ENCODE data around the gene XRCC6. TPM values are rescaled to one million over a fixed set of nuclear protein-coding genes. Genes with fewer than 3 reads are reported as not detected.

XRCC6 gene
- total and polyA plus RNA-seq, 5 donors from 2014 or later, result 167 to 484 (median 456) TPM

DNA sequence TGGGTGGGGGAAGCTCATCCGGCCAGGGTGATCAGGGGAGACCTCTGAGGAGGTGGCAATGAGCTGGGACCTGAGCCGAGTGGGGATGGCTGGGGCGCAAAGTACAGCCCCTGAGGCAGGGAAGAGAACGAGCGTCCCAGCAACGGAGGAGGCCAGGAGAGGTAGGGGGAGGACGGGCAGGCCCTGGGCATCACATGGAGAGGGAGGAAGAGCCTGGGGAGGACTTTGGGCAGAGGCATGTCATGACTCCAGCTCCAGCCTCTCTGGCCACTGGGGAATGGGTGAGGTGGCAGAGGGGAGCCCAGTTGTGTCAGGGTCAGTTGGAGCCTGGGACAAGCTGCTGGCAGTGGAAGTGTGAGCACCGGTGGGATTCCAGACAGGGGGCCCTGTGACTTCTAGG lies 43.0 kb upstream of the XRCC6 start:
- no peaks in the 10 kb centered on the region for H3K27me3 Mint-ChIP-seq
- H3K9me3 Mint-ChIP-seq, result no peaks in the 10 kb centered on the region
- Histone ChIP-seq H3K4me3 (ENCODE audit: low read depth, low read length) (no peak overlapping the region), H3K9me3 (ENCODE audit: control insufficient read depth in 2 of 2, low read length in 2 of 2) (no peaks in the 10 kb centered on the region), H3K36me3 (ENCODE audit: control insufficient read depth, insufficient read depth, low read length) (peaks cover 43% of the 10 kb centered on the region), H3K27ac (ENCODE audit: insufficient read depth, low read length, poor library complexity, severe bottlenecking) (no peak overlapping the region), H3K4me1 (ENCODE audit: control insufficient read depth, insufficient read depth, low read length, poor library complexity, severe bottlenecking) (no peaks in the 10 kb centered on the region), H3K27me3 (ENCODE audit: control insufficient read depth, insufficient read depth, low read length) (no peaks in the 10 kb centered on the region)
- no peak for DNase-seq
- H3K4me1 Mint-ChIP-seq, result peaks cover 0 to 5% (median 0%) of the 10 kb centered on the region in 4 donors
- ATAC-seq (ENCODE audit: low read depth in 2 of 2), result no peak
- peaks cover 25% of the 10 kb centered on the region for H3K36me3 Mint-ChIP-seq
- no peak overlapping the region for H3K27ac Mint-ChIP-seq
- no peak overlapping the region for H3K4me3 Mint-ChIP-seq

DNA sequence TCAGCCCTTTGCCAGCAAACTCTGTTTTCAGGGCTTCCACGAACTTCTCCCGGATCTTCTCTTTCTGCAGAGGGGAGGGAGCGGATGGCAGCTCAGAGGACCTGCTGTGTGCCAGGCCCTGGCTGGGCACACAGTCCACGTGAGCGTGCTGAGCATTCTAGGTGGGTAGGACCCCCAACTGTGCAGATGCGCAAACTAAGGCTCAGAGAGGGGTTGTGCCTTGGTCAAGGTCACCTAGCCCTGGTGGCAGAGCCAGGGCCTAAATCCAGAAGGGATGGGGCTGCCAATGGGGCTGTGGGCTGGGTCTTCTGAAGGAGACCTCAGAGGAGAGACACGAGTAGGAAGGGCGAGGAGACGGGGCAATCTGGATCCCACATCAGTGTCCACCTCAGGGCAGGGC lies 42.3 kb upstream of the XRCC6 start:
- no peak overlapping the region for H3K4me3 Mint-ChIP-seq
- Histone ChIP-seq H3K36me3 (ENCODE audit: control insufficient read depth, insufficient read depth, low read length) (peaks cover 50% of the 10 kb centered on the region), H3K9me3 (ENCODE audit: control insufficient read depth in 2 of 2, low read length in 2 of 2) (no peaks in the 10 kb centered on the region), H3K4me3 (ENCODE audit: low read depth, low read length) (no peak overlapping the region), H3K27ac (ENCODE audit: insufficient read depth, low read length, poor library complexity, severe bottlenecking) (no peak overlapping the region), H3K27me3 (ENCODE audit: control insufficient read depth, insufficient read depth, low read length) (no peaks in the 10 kb centered on the region), H3K4me1 (ENCODE audit: control insufficient read depth, insufficient read depth, low read length, poor library complexity, severe bottlenecking) (no peaks in the 10 kb centered on the region)
- peaks cover 30% of the 10 kb centered on the region for H3K36me3 Mint-ChIP-seq
- H3K27ac Mint-ChIP-seq, result no peak overlapping the region
- peaks cover 0 to 5% (median 0%) of the 10 kb centered on the region in 4 donors for H3K4me1 Mint-ChIP-seq
- H3K27me3 Mint-ChIP-seq, result no peaks in the 10 kb centered on the region
- no peaks in the 10 kb centered on the region for H3K9me3 Mint-ChIP-seq
- no peak for DNase-seq
- no peak for ATAC-seq (ENCODE audit: low read depth in 2 of 2)

DNA sequence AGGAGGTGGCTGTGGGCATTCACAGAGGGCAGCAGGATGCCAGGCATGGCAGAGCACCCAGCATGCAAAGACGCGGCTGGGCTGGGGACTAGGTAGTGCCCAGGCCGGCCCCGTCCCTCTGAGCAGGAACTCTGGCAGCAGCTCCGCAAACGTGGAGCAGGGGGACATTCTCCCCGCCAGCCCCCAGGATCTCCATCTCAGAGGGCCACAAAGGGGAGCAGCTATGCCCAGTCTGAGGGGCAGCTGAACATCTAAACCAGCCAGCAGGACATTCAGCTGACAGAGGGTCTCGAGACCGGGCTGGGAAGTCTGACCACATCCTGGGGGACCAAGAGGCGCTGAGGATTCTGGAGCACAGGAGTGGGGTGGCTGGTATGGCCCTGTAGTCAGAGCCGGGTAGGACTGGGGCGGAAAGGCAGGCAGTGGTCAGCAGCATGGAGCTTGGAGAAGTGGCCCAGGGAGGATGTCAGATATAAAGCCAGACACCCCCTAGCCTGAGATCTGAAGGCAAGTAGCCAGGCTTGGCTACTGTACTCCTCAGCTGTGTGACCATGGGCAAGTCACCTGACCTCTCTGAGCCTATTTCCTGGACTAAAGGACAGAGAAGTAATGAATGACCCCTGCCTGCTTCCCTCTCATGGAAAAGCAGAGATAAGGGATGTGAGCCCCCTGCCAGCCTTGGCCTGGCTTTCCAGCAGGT lies 41.6 kb upstream of the XRCC6 start:
- H3K27ac Mint-ChIP-seq, result no peak overlapping the region
- H3K4me1 Mint-ChIP-seq, result peaks cover 0 to 5% (median under 1%) of the 10 kb centered on the region in 4 donors
- H3K36me3 Mint-ChIP-seq, result peaks cover 32% of the 10 kb centered on the region
- Histone ChIP-seq H3K27ac (ENCODE audit: insufficient read depth, low read length, poor library complexity, severe bottlenecking) (no peak overlapping the region), H3K9me3 (ENCODE audit: control insufficient read depth in 2 of 2, low read length in 2 of 2) (no peaks in the 10 kb centered on the region), H3K27me3 (ENCODE audit: control insufficient read depth, insufficient read depth, low read length) (no peaks in the 10 kb centered on the region), H3K36me3 (ENCODE audit: control insufficient read depth, insufficient read depth, low read length) (peaks cover 55% of the 10 kb centered on the region), H3K4me1 (ENCODE audit: control insufficient read depth, insufficient read depth, low read length, poor library complexity, severe bottlenecking) (no peaks in the 10 kb centered on the region), H3K4me3 (ENCODE audit: low read depth, low read length) (no peak overlapping the region)
- no peak overlapping the region for H3K4me3 Mint-ChIP-seq
- ATAC-seq (ENCODE audit: low read depth in 2 of 2) (no peak), DNase-seq (no peak)
- no peaks in the 10 kb centered on the region for H3K27me3 Mint-ChIP-seq
- no peaks in the 10 kb centered on the region for H3K9me3 Mint-ChIP-seq

DNA sequence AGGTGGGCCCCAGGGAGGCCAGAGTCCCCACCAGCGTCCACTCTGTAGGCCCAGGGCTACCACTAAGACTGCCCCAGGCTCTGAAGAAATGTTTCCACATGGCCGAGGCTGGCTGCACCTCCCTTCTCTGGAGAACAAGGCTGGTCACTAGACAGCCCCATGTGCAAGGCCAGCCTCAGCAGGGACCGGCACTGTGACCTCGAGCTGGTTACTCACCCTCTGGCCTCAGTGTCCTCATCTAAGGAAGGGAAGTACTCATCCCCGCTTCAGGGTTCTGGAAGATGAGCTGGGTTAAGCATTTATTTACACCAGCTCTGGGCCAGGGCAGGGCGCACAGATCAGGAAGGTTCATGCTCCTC lies 41.1 kb upstream of the XRCC6 start:
- peaks cover 58% of the 10 kb centered on the region for H3K36me3 ChIP-seq (ENCODE audit: control insufficient read depth, insufficient read depth, low read length)

DNA sequence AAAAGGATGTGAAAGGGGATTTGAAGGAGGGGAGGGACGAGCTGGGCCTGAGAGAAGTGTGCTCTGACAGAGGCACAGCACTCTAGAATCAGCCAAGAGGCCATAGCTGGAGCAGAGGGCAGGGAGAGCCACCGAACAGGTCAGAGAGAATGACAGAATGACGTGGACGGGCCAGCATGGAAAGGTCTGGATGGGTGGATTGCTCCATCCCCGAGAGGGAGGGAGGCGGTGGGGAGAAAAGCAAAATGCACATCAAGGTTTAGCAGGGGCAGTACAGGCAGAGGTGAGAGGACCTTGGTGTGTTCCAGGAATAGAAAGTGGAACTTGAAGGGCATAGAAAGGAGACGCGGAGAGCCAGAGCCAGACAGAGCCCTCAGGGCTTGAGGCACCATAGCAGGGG lies 38.4 kb upstream of the XRCC6 start:
- no peak for ATAC-seq (ENCODE audit: low read depth in 2 of 2)
- Histone ChIP-seq H3K4me1 (ENCODE audit: control insufficient read depth, insufficient read depth, low read length, poor library complexity, severe bottlenecking) (peaks cover 2% of the 10 kb centered on the region), H3K36me3 (ENCODE audit: control insufficient read depth, insufficient read depth, low read length) (peaks cover 53% of the 10 kb centered on the region), H3K27ac (ENCODE audit: insufficient read depth, low read length, poor library complexity, severe bottlenecking) (no peak overlapping the region), H3K4me3 (ENCODE audit: low read depth, low read length) (no peak overlapping the region), H3K27me3 (ENCODE audit: control insufficient read depth, insufficient read depth, low read length) (no peaks in the 10 kb centered on the region), H3K9me3 (ENCODE audit: control insufficient read depth in 2 of 2, low read length in 2 of 2) (no peaks in the 10 kb centered on the region)
- Mint-ChIP-seq H3K4me3 (peak overlapping the region in 1 of 4 donors; percentile 52), H3K27ac (peak overlapping the region in 1 of 3 donors; percentile 59), H3K4me1 (peaks cover 0 to 15% (median 9%) of the 10 kb centered on the region in 4 donors), H3K27me3 (no peaks in the 10 kb centered on the region), H3K9me3 (peaks cover 0 to 2% (median 0%) of the 10 kb centered on the region in 7 donors), H3K36me3 (peaks cover 27% of the 10 kb centered on the region)
- DNase-seq, result no peak

More for the DNA sequence above, 41.1 kb upstream of the XRCC6 start:
- peaks cover 0 to 6% (median 3%) of the 10 kb centered on the region in 4 donors for H3K4me1 Mint-ChIP-seq
- H3K4me3 Mint-ChIP-seq, result no peak overlapping the region
- no peak overlapping the region for H3K27ac ChIP-seq (ENCODE audit: insufficient read depth, low read length, poor library complexity, severe bottlenecking)
- H3K36me3 Mint-ChIP-seq, result peaks cover 34% of the 10 kb centered on the region
- H3K9me3 Mint-ChIP-seq, result no peaks in the 10 kb centered on the region
- H3K27me3 ChIP-seq (ENCODE audit: control insufficient read depth, insufficient read depth, low read length), result no peaks in the 10 kb centered on the region
- peak overlapping the region in 1 of 3 donors; percentile 42 for H3K27ac Mint-ChIP-seq
- DNase-seq, result no peak
- no peak for ATAC-seq (ENCODE audit: low read depth in 2 of 2)
- H3K4me3 ChIP-seq (ENCODE audit: low read depth, low read length), result no peak overlapping the region
- no peaks in the 10 kb centered on the region for H3K27me3 Mint-ChIP-seq
- no peaks in the 10 kb centered on the region for H3K9me3 ChIP-seq (ENCODE audit: control insufficient read depth in 2 of 2, low read length in 2 of 2)
- H3K4me1 ChIP-seq (ENCODE audit: control insufficient read depth, insufficient read depth, low read length, poor library complexity, severe bottlenecking), result no peaks in the 10 kb centered on the region

DNA sequence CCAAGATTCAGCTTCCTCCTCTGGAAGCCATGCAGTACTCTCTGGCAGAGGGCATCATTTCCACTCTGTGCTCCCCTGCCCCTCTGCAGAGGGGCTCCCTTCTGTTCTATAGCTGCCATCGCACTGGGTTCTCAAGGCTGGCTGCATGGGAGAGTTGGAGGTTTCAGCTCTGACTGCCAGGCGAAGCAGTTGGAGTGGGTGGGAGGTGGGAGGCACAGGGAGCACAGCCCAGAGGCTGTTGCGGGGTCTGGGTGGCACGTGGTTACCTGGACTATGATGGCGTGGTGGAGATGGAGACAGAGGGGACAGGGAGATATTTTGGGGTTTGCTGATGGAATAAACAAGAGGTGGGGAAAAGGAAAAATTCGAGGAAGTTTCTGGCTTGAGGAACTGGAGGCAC lies 36.2 kb upstream of the XRCC6 start:
- DNase-seq (no peak), ATAC-seq (ENCODE audit: low read depth in 2 of 2) (no peak)
- Mint-ChIP-seq H3K36me3 (peaks cover 19% of the 10 kb centered on the region), H3K9me3 (peaks cover 0 to 2% (median 0%) of the 10 kb centered on the region in 7 donors), H3K27me3 (no peaks in the 10 kb centered on the region), H3K4me3 (no peak overlapping the region), H3K27ac (no peak overlapping the region), H3K4me1 (peaks cover 0 to 34% (median 21%) of the 10 kb centered on the region in 4 donors)
- H3K9me3 ChIP-seq (ENCODE audit: control insufficient read depth in 2 of 2, low read length in 2 of 2), result no peaks in the 10 kb centered on the region
- peaks cover 18% of the 10 kb centered on the region for H3K4me1 ChIP-seq (ENCODE audit: control insufficient read depth, insufficient read depth, low read length, poor library complexity, severe bottlenecking)
- H3K27ac ChIP-seq (ENCODE audit: insufficient read depth, low read length, poor library complexity, severe bottlenecking), result no peak overlapping the region
- H3K4me3 ChIP-seq (ENCODE audit: low read depth, low read length), result no peak overlapping the region
- H3K36me3 ChIP-seq (ENCODE audit: control insufficient read depth, insufficient read depth, low read length), result peaks cover 40% of the 10 kb centered on the region
- H3K27me3 ChIP-seq (ENCODE audit: control insufficient read depth, insufficient read depth, low read length), result no peaks in the 10 kb centered on the region

DNA sequence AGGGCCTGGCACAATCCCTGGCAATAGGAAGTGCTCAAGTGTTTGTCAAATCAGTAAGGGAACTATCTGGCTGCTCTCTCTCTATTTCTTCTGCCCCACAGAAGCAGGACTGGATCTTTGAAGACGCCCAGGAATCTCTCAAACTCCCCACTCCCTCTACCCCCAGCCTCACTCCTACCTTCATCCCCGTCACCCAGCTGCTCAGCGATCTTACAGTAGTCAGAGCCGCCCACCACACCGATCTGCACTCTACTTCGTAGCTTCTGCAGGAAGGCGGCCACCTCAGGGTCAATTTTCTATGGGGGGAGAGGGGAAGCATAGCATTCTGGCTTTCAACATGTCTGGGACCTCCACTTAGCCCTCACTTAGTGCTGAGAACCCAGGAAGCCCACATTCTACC lies 35.2 kb upstream of the XRCC6 start:
- Mint-ChIP-seq H3K4me1 (peaks cover 0 to 37% (median 23%) of the 10 kb centered on the region in 4 donors), H3K9me3 (peaks cover 0 to 2% (median 0%) of the 10 kb centered on the region in 7 donors), H3K4me3 (peak overlapping the region in 1 of 4 donors; percentile 10), H3K27me3 (no peaks in the 10 kb centered on the region), H3K27ac (peak overlapping the region in 2 of 3 donors; percentile 3 to 60), H3K36me3 (peaks cover 16% of the 10 kb centered on the region)
- DNase-seq (no peak), ATAC-seq (ENCODE audit: low read depth in 2 of 2) (no peak)
- Histone ChIP-seq H3K4me1 (ENCODE audit: control insufficient read depth, insufficient read depth, low read length, poor library complexity, severe bottlenecking) (peaks cover 18% of the 10 kb centered on the region), H3K9me3 (ENCODE audit: control insufficient read depth in 2 of 2, low read length in 2 of 2) (no peaks in the 10 kb centered on the region), H3K4me3 (ENCODE audit: low read depth, low read length) (no peak overlapping the region), H3K27ac (ENCODE audit: insufficient read depth, low read length, poor library complexity, severe bottlenecking) (no peak overlapping the region), H3K36me3 (ENCODE audit: control insufficient read depth, insufficient read depth, low read length) (peaks cover 35% of the 10 kb centered on the region), H3K27me3 (ENCODE audit: control insufficient read depth, insufficient read depth, low read length) (no peaks in the 10 kb centered on the region)

DNA sequence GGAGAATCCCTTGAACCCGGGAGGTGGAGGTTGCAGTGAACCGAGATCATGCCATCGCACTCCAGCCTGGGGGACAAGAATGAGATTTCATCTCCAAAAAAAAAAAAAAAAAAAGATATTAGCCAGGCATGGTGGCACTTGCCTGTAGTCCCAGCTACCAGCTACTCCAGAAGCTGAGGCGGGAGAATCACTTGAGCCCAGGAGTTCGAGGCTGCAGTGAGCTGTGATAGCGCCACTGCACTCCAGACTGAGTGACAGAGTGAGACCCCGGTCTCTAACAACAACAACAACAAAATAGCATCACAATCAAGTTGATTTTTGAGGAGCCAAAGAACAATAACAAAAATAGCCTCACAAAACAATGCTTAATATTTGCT lies 33.8 kb upstream of the XRCC6 start:
- Mint-ChIP-seq H3K27ac (peak overlapping the region in 1 of 3 donors; percentile 17), H3K36me3 (peaks cover 15% of the 10 kb centered on the region), H3K9me3 (peaks cover 0 to 2% (median 0%) of the 10 kb centered on the region in 7 donors), H3K27me3 (no peaks in the 10 kb centered on the region), H3K4me1 (peaks cover 0 to 37% (median 23%) of the 10 kb centered on the region in 4 donors), H3K4me3 (peak overlapping the region in 3 of 4 donors; percentile 33 to 88 (median 87))
- ATAC-seq (ENCODE audit: low read depth in 2 of 2) (no peak), DNase-seq (no peak)
- Histone ChIP-seq H3K4me3 (ENCODE audit: low read depth, low read length) (no peak overlapping the region), H3K27me3 (ENCODE audit: control insufficient read depth, insufficient read depth, low read length) (no peaks in the 10 kb centered on the region), H3K9me3 (ENCODE audit: control insufficient read depth in 2 of 2, low read length in 2 of 2) (no peaks in the 10 kb centered on the region), H3K4me1 (ENCODE audit: control insufficient read depth, insufficient read depth, low read length, poor library complexity, severe bottlenecking) (peaks cover 18% of the 10 kb centered on the region), H3K27ac (ENCODE audit: insufficient read depth, low read length, poor library complexity, severe bottlenecking) (no peak overlapping the region), H3K36me3 (ENCODE audit: control insufficient read depth, insufficient read depth, low read length) (peaks cover 28% of the 10 kb centered on the region)
